GM18951 (cell line): ENCODE data around the gene SLITRK2.

Experiments used
- POLR2A ChIP-seq: IDR thresholded peaks from 4 replicates; pipeline ENCODE4 v1.6.1; 2011; ENCODE audit warnings: mild to moderate bottlenecking; ENCODE audit not compliant: insufficient read length, insufficient read depth; ENCODE audit errors: extremely low read depth
- in situ Hi-C: fragments of 300-500 bp; cut with MboI; formaldehyde crosslinking; loops from one replicate; pipeline ENCODE4 v1.12.0; 2022; ENCODE audit warnings: low sequenced_read_pairs, mixed read lengths, inconsistent platforms; ENCODE audit not compliant: unreplicated experiment

Gene SLITRK2

DNA sequence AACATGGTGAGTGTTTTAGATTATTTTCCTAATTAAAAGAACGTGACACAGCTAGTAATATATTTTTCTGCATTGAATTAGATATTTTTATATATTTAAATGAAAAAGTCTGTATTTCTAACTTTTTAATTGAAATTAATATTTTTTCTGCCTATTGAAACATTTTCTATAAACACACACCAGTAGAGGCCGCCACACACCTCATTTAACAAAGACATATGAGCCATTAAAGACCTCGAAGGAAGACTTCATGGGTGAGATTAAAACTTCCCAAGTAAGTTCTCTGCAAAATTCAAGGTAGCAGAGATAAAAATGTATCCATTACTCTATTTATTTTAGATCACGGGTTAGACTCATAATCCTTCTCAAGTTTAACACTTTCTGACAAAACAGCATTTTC, 8.3 kb downstream of the SLITRK2 start:
- no peak for TF ChIP-seq POLR2A
- in situ Hi-C loops, result no loop called here

DNA sequence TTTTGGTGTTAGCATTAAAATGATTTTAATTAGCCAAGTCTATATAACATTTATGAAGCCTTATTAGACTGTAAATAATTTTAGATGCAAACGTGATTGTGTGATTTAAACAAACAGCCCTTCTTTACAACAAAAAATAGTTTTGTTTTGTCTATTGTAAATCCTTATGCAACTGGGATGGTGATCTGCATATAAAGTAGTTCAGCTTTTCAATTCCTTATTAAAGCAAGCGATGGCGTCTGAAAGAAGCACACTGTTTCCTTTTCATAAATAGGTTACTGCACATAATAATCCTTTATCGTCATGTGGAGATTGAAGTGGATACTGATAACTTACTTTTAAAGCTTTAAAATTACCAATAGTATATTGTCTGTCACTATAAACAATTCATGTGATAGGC, 8.8 kb downstream of the SLITRK2 start:
- TF ChIP-seq POLR2A, result no peak
- in situ Hi-C loops, result no loop called here

DNA sequence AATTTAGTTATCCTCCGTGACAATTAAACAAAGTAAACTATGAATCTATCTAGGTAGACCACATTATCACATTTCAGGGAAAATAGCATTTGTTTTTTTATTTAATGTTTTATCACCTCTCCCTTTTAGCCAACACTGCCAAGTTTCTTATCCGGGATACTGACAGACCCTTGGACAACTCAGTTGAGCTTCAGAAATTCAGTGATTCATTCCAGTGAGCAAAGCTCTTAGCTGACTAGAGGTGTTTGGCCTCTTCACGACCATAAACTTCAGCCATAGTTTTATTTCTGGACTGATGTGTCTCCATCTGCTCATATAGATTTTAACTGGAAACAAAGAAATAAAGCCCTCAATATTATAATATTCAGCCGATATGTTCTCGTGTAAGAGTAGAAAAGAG, 15.2 kb downstream of the SLITRK2 start:
- in situ Hi-C loops, result no loop called here
- TF ChIP-seq POLR2A, result no peak

DNA sequence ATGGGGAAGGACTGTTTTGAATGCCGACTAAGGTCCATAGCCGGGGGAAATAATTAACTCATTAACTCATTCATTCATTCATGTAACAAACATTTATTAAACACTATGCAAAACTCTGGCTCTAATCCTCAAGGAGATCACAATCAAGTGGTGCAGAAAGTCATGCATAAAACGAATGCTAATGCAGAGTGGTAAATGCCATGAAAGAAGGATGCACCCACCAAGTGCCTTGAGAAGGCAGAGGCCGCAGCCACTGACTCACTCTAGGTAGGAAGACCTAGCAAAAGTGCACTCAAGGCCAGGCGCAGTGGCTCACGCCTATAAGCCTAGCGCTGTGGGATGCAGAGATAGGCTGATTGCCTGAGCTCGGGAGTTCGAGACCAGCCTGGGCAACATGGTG, 22.9 kb downstream of the SLITRK2 start:
- no peak for TF ChIP-seq POLR2A
- in situ Hi-C loops, result no loop called here

DNA sequence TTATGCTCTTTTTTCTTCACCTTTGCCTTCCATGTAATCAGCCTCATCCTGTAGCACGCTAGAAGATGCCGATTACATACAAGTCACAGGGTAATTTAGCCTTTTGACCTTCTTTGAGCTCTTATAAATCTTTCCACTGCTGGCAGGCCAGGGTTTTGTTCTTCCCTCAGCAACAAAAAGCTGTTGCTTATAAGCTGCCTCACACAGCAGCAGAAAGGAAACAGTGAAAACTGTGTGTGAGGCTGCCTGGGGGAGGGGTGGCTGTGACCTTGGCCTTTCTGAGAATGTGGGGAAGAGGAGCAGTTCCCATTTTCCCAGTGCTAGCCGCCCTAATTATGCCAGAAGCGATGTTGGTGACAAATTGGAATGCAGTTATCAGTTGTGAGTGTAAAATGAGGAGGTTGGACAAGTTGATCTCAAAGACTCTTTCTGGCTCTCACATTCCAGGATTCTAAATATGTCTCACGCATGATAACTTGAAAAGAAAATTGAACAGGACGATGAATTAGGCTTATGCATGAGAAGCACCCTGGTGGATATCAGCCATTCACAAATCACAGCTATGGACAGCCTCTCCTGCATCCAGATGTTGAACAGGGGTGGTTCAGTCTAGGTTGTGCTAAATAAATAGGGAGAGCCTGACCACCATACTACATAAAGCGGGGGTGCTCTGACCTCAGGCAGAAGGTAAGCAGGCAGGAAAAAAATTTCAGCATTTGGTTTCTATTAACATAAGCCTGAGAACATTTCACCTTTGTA, 25.7 kb downstream of the SLITRK2 start:
- in situ Hi-C loops, result no loop called here
- TF ChIP-seq POLR2A, result no peak

DNA sequence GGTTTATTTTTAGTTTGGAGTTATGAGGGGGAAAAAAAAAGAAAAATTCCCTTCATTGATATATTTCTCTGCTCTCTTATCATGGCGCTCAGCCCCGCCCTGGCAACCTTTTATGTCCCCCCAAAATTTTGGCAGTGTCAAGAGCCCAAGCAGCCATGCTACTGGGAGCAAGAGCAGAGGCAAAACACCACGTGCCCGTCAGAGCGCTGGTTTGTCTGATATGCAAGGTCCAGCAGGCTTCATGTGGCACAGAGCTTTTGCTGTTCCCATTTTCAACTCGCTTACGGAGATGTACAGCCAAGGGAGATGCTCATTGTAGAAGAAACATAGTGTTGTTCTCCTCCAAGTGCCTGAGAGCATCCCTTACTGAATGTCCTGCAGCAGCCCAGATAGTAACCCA, 27.3 kb downstream of the SLITRK2 start:
- in situ Hi-C loops, result no loop called here
- no peak for TF ChIP-seq POLR2A

DNA sequence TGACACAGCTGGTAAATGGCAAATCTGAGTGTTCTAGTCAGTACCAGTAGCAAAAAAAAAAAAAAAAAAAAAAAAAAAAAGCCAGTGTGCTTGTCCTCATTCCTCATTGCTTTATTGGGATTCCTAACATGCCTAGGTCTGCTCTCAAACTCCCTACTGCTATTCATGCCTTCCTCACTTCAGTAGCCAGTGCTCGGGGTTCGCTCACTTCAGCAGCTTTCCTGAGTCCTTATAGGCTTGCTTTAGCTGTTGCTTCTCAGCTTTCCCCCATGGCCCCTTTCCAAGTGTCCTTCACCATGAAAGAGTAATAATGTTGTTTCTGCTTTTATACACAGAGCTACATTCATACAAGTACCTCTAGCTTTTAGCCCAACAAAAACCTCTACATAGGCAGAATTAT, 30.8 kb downstream of the SLITRK2 start:
- TF ChIP-seq POLR2A, result no peak
- in situ Hi-C loops, result no loop called here

DNA sequence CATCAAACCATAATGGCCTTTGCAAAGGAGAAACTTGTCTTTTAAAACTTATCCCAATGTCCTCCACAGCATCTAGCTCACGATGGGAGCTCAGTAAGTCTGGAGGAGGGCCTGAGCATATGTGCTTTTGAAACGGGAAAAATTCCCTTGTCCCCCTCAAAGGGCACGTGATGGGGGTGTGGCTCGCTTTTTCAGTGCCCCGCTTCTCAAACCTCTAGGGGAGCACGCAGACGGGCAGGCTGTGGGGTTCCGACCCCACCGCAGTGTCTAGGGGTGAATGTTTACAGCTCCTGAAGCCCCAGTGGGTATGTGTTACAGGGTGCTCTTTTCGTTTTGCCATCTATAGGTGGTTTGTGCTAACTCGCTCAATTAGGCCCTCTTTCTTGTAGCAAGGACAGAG, 31.2 kb downstream of the SLITRK2 start:
- TF ChIP-seq POLR2A, result no peak
- in situ Hi-C loops, result no loop called here

DNA sequence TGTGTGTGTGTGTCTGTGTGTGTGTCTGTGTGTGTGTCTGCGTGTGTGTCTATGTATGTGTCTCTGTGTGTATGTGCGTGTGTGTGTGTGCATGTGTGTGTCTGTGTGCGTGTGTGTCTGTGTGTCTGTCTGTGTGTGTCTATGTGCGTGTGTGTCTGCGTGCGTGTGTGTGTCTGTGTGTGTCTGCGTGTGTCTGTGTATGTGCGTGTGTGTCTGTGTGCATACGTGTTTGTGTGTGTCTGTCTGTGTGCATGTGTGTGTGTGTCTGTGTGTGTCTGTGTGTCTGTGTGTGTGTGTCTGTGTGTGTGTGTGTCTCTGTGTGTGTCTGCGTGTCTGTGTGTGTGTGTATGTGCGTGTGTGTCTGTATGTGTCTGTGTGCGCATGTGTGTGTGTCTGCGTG, 35.6 kb downstream of the SLITRK2 start:
- TF ChIP-seq POLR2A, result no peak
- in situ Hi-C loops, result no loop called here

DNA sequence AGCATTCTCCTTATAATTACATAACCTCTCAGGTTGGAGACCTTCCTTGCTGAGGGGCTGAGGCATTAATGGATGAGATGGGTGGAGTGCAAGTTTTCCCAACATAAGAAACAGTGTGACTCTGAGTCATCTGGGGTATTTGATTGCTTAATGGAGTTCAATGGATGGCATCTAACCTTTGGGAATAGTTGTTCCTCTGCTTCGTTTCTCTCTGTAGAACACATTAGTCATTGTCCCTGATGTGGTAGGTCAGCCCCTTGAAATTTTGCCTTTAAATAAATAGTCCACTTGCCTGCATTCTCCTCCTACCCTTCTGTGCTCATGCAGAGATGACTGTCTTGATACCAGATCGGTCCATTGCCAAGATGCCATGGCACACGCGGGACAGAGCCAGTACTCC, 38.6 kb downstream of the SLITRK2 start:
- TF ChIP-seq POLR2A, result no peak
- in situ Hi-C loops, result no loop called here

DNA sequence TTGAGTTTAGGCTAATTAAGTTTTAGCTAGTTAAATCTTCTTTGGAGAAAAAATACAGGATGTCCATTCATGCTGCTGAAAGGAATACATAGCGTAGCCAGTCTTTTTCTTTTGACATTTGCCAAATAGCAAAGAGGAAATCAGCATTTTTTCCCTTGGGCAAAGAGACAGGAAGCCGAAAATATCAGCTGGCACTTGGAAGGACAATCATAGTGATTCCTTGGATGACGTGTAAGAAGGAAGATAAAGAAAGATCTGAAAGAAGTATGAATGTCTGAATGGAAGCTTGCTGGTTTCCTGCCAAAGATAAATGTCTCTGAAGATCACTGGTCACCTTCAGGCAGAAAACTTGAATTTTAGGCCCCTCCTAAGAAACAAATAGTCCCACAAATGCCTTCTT, 44.2 kb downstream of the SLITRK2 start:
- no peak for TF ChIP-seq POLR2A
- in situ Hi-C loops, result no loop called here

DNA sequence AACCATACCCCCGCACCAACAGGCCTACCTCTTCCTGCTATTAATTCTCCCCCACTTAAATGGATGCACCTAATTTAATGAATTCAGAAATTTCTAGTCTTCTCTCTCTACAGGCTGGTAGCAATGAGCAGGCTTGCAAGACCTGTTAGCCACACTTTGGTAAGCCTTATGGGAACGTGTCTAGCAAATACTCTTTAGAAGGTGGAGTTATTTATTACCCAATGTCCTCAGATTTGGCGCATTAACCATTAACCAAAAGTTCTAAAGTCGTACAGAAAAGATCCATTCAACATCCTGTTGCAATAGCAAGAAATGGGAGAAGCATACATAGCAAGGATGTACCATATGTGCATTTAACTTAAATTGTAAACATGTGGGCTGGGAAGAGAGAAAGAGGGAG, 47.5 kb downstream of the SLITRK2 start:
- no peak for TF ChIP-seq POLR2A
- in situ Hi-C loops, result no loop called here
